MV-4-11 (cell line): Measurements from ENCODE around the gene NFATC1.
A peak's percentile ranks its signal among the peaks of the same experiment; 100 is the strongest.

Experiments used
- DNase-seq: peaks from one replicate; lab custom pipeline; 2025; lab: John Stamatoyannopoulos, UW

The NFATC1 gene

GRCh38 chr18:79389689-79390088 lies 6.0 kb upstream of the NFATC1 start:
- no peak for DNase-seq

DNA sequence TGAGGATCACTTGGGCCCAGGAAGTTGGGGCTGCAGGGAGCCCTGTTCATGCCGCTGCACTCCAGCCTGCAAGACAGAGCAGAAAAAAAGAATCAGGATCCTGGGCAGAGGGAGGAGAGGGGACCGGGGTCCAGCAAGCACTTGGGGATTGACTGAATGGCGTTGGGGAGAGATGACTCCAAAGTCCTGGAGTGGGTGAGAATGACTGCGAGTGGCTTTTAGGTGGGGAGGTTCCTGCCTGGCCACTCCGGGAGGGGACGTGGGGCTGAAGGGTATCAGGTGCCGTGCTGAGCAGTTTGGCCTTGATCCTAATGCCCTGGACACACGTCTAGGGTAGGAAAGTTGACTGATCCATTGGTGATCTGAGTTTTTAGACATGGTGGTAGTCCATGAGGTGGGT lies 3.5 kb upstream of the NFATC1 start:
- no peak for DNase-seq

GRCh38 chr18:79393181-79393634 lies 2.5 kb upstream of the NFATC1 start:
- no peak for DNase-seq

DNA sequence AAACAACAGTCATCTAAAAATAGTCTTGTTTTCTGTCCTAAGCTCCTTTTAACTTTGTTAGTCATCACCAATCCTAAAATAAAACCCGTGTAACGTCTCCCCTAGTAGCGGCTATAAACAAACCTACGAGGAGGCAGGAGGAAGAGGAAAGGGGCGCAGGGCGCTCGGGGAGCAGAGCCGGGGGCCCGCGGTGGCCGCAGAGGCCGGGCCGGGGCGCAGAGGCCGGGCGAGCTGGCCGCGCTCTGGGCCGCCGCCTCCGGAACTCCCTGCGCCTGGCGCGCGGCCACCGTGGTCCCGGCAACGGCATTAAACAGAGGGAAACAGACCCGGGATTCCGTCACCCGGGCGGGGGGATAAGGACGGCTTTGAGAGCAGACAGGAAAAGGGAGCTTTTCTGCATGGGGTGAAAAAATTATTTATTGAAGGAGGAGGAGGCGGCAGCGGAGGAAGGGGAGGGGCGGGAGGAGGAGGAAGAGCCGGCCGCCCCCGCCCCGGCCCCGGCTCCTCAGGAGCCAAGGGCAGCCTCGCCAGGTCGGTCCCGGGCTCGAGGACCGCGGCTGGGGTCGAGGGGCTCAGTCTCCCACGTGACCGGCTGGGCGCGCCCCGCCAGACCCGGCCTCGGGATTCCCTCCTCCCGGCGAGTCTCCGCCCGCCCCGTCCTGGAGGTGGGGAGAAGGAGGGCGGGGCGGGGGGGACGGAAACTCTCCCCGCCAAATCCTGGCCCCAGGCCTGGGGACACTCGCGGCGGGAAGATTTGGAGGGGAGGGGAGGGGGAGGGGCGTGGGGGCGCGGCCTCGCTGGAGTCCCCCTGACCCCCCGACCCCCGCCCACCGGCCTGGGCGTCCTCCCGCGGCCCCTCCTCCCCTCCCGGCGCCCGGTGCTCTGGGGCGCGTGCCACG lies 1.8 kb upstream of the NFATC1 start:
- DNase-seq = peak; percentile 53

GRCh38 chr18:79394534-79395307 lies 1.0 kb upstream of the NFATC1 start:
- no peak for DNase-seq

GRCh38 chr18:79395308-79395640 lies 456 bp upstream of the NFATC1 start:
- DNase-seq = no peak

DNA sequence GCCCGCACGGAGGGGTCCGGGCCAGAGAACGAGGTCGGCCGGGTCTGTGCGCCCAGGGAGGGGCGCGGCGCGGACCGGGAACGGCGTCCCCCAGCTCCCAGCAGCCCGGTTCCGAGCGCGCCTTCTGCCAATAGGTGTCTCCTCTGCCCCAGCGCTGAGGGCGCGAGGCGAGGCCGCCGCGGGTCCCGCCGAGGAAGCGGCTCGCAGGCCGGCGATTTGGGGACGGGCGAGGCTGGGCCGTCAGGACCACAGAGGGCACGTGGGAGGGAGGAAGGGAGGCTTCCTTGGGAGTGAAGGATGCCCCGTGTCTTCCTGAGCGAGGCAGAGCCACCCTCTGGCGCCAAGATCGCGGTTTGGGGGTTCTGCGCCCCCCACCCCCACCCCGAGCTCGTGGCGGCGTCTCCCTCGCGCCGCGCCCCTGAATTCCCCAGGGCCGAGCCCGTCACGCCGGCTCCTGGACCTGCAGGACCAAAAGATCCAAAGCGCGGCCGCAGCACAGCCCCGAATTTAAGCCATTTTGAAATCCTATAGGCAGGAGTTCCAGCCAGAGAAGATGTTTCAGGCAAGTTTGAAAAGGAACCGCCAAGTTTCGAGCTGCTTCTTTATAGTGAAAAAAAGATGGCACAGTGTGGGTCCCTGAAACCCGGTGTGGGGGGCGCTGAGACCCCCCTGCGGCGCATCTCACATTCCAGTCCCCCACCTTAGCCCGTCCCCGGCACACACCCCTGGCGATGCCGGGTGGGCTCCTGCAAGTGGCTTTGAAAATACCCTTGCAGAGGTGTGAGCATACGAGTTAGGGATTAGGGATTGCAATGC lies 909 bp downstream of the NFATC1 start:
- peak; percentile 28 for DNase-seq

DNA sequence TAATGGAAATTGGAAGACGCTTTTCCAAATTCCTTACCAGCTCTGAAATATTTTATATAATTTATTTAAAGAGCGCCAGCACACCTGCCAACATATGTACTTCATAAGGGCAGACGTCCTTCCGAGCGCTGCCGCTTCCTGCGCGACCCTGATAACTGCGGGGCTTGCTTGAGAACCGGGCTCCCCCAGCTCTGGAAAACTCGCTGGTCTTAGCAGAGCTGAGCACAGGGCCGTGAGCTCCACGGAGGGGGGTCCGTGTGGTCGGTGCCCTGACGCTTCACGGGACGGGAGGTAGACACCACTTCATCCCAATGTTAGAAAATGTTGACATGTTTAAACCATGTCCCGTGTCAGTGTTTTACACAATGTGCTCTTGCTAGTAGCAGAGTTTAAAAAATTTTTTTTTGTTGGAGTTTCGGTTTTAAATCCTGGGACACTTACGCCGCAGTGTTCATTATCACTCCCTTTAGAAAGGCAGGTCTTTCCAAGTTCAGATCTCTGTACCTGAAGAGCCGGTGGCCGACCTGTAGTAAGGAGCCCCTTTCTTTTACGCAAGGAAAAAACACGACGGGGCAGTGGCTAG lies 1.6 kb downstream of the NFATC1 start:
- DNase-seq = no peak

- no peak for DNase-seq
These were observed 2.4 kb downstream of the NFATC1 start for GRCh38 chr18:79397830-79398761.

DNA sequence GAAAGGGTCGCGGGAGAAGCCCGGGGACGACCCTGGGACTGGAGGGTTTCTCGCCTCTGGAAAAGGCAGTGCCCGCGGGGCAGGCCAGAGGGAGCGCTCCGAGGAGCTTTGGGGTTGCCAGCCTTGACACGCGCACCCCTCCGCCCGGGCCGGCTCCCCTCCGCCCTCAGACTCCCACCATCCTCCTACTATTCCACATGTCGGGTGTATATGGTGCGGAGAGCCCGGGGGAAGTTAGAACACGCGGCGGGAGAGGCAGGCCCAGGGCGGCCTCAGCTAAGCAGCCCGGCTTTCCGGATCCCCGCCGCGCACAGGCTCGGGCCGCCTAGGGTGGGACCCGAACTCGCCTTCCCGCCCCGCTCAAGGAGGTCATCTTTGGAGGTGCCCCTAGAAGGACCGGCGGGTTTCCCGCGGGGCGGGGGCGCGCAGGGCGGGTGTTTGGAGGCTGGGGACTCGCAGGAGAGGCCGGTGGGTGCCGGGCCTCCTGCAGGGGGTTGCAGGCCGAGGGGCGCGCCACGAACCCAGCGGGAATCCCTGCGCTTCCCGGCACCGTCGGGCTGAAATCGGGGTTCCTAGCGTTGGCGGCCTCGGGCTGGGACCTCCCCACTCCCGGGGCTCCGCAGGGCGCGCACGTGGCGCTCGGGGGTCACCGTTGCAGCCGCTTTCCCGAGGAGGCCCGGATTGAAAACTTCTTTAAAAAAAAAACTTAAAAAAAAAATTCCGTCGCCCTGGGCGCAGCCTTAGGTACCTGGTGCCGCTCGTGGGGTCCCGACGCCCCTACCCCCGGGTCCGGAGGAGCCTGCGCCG lies 3.7 kb downstream of the NFATC1 start:
- no peak for DNase-seq

- peak; percentile 42 for DNase-seq
These were observed 4.4 kb downstream of the NFATC1 start for GRCh38 chr18:79400091-79400590.

DNA sequence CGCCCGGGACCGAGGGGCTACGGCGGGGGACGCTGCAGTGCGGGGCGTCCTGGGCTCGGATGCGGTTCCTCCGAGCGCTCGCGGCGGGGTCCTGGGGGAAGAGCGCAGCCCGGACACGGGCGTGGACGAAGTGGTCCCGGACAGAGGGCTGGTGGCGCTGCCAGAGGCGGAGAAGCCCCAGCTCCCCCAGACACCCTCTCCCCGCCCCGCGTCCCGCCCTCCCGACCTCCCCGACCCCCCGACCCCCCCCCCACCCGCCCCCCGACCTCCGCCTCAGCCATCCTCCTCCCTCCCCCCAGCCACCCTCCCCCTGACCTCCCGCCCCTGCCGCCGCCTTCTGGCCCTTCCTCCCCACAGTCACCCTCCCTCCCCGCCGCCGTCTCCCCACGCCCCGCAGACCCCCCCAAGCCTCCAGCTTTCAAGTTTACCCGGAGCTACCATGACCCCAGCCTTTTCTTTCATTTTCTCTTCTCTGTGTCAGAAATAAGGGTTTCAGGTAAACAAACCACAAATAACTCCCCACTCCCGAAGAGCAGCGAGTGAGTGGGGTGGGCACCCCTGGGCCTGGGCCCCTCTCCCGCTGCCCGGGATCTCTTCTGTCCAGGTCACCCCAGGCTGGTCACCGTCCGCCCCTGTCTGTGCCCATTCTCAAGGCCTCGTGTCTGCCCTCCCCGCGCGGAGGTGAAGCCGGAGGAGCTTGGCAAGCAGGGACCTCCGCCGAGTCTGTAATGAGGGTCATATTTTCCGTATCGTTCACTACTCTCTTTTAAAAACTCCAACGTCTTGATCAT lies 5.1 kb downstream of the NFATC1 start:
- DNase-seq = no peak

- DNase-seq = no peak
These were observed 5.9 kb downstream of the NFATC1 start for GRCh38 chr18:79401494-79402208.

DNA sequence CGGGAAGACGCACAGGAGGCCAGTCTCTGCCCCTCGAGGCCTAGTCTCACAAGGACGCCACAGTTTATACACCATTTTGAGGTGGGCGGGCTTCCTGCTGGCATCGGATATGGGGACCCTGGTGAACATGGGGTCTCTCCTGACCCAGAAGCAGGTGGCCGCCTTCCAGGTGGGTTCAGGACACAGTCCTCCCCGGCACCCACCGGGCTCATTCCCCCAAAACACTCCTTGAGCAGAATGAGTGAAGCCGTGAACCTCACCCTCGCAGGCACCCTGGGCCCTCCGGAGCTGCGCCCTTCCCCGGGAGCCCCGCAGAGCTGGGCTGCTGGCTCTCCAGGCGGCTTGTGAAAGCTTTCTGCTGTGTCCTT lies 6.5 kb downstream of the NFATC1 start:
- no peak for DNase-seq

- DNase-seq = peak; percentile 30
These were observed 7.4 kb downstream of the NFATC1 start for GRCh38 chr18:79402977-79403722.

DNA sequence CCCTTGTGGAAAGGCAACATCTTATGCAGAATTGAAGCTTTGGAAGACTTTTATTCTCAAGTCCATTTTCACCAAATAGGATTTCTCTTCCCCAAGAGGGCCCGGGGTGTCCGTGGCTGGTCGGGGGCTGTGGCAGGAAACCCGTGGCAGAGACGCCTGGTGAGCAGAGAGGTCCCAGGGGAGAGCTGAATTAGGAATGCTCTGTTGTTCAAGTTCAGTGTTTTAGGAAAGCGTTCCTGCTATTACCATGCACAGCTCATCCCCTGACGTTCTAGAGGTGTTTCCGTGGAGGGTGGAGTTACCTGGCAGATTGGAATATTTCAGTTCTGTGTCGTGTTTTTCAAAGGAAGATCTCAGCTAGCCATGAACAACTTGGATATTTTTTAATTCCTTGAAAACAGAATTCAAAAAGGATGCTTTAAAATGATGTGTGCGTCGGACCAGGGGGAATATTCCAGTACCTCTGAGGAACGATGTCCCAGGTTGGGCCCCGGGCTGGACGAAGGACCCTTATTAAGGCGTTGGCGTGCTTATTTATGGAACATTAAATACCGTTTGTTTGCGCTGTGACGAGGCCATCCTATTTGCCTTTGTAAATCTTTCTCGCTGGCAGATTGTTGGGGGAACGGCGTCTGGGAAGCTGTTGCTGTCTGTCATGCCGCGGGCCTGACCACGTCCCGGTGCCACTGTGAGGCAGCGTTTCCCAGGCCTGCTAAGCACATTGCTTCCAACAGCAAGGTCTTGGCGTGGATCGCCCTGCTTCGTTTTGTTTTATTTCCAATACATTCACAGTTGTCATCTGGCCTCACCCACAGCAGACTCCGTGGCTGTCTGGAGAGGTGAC lies 8.2 kb downstream of the NFATC1 start:
- no peak for DNase-seq

GRCh38 chr18:79404567-79404910 lies 8.8 kb downstream of the NFATC1 start:
- no peak for DNase-seq
